H1 (cell line): ENCODE measurements around the gene ARHGEF4. TPM values are rescaled to one million over a fixed set of nuclear protein-coding genes. Genes with fewer than 3 reads are reported as not detected.

Experiments
- BRCA1 ChIP-seq: IDR thresholded peaks from 2 replicates; pipeline ENCODE4 v1.6.1; 2012; ENCODE audit warnings: low read depth, low read length, improper control_type of control experiment
- CHD2 ChIP-seq: IDR thresholded peaks from 2 replicates; pipeline ENCODE4 v1.6.1; 2012; ENCODE audit warnings: low read length, improper control_type of control experiment
- CHD7 ChIP-seq: fragments of 300-600 bp; sonication (generic); IDR thresholded peaks from 2 replicates; pipeline ENCODE4 v1.7.1; 2012; ENCODE audit warnings: low read length, moderate library complexity, mild to moderate bottlenecking, inconsistent platforms; ENCODE audit not compliant: insufficient replicate concordance
- EZH2 ChIP-seq: fragments of 200-600 bp; sonication (generic); IDR thresholded peaks from 2 replicates; pipeline ENCODE4 v1.7.1; 2012; ENCODE audit warnings: low read depth, mild to moderate bottlenecking, moderate library complexity, low read length, inconsistent platforms; ENCODE audit not compliant: severe bottlenecking
- KDM4A ChIP-seq: IDR thresholded peaks from one replicate; pipeline ENCODE4 v1.7.1; 2012; ENCODE audit warnings: low read depth, mild to moderate bottlenecking, moderate library complexity, low read length, inconsistent platforms; ENCODE audit not compliant: severe bottlenecking
- SAP30 ChIP-seq: fragments of 300-600 bp; sonication (generic); IDR thresholded peaks from 2 replicates; pipeline ENCODE4 v1.7.1; 2012; ENCODE audit warnings: low read length, moderate library complexity, mild to moderate bottlenecking, inconsistent platforms; ENCODE audit not compliant: insufficient read depth, insufficient replicate concordance
- TEAD4 ChIP-seq: IDR thresholded peaks from 2 replicates; pipeline ENCODE4 v1.6.1; 2012; ENCODE audit warnings: low read depth, low read length, inconsistent platforms, mixed read lengths
- YY1 ChIP-seq: IDR thresholded peaks from 2 replicates; pipeline ENCODE4 v1.6.1; 2011; ENCODE audit warnings: low read depth, mild to moderate bottlenecking, low read length
- polyA plus RNA-seq, 7 experiments: library from polyadenylated mRNA; depleted of rRNA in 3 of 7; stranded (reverse) in 5 of 7; unstranded in 2 of 7; fragments of >200 nt in 5 of 7; fragments of 200-250 nt in 2 of 7; gene quantifications; 1 replicate in 5 of 7; 2 replicates in 1 of 7; 4 replicates in 1 of 7; pipeline versions ENCODE4 v1.2.1 to v1.2.3, GENCODE V29; 2011 to 2013; ENCODE audit warnings: missing spikeins in 2 of 7, mixed read lengths in 2 of 7
- total RNA-seq: library from RNA; stranded (reverse); fragmentation: NEBNext Ultra II Directional; extraction: Animal tissue kit (Norgen Biotek cat#: 25700); gene quantifications from 2 replicates; pipeline ENCODE4 v1.2.1, GENCODE V29; 2021

Gene ARHGEF4
- total and polyA plus RNA-seq, 2 of the 8 experiments (the other 6 are each of a cell fraction or from before 2014, with no cell fraction given): 10.6 to 14.6 TPM

DNA sequence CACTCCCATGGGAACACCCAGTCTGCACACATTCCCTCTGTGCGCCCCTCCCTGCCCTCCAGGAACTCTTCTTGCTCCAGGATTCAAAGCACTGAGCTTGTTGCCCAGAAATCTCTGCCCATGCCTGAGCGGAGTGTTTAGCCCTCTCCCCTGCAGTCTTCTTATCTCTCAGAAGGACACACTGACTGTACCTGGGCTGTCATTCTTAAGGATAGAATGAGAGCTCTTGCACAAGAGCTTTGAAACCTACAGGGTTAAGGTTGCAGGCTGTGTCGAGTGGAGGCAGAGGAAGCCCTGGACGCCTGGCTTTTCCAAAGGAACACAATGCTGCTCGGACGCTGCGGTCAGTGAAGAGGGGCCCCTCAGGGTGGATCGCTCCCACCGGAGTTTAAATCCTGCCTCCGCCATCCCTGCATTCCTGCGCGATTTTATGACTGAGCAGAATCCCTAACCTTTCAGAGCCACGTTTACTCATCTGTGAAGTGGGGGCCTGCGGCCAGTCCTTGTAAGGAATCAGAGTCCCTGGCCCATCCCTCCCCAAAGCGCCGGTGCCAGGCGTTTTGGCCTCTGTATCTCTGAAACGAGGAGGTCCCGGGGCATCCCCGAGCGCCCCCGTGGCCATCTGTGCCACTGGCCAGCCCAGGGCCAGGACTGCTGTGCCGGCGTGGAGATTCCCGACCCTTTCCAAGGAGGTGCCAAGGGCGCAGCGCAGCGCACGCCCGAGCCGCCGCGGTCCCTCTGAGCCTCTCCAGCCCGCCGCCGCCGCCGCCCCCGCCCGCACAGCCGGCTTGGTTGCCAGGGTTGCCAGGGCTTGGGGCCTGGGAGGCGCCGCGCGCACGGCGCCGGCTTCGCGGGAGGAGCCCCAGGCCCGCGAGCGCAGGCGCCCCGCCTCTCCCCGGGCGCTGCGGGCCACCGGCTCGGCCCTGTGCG, 197.7 kb downstream of the ARHGEF4 start (continued):
- TF ChIP-seq CHD2 (no peak), SAP30 (no peak), BRCA1 (no peak), CHD7 (no peak), KDM4A (peak; percentile 0), YY1 (no peak), EZH2 (no peak), TEAD4 (no peak)
- TF ChIP-seq, all 59 proteins: peak for 3
